ENCODE data around the gene KRT79.

The KRT79 gene

DNA sequence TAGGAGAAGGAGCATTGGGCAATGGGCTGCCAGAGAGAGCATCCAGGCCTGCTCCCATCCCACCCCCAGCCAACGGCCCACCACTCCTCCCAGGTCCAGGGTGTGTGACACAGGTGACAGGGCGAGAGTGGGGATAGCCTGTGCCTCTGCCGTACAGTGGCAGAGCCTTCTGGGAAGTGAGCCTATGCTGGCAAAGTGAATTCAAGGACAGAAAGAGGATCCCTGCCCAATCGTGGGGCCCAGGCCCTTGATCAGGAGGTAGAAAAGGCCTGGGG lies 553 bp upstream of the KRT79 start:
- Mint-ChIP-seq H3K4me3 (no peak overlapping the region), H3K27ac (no peak overlapping the region), H3K9me3 (no peaks in the 10 kb centered on the region)

DNA sequence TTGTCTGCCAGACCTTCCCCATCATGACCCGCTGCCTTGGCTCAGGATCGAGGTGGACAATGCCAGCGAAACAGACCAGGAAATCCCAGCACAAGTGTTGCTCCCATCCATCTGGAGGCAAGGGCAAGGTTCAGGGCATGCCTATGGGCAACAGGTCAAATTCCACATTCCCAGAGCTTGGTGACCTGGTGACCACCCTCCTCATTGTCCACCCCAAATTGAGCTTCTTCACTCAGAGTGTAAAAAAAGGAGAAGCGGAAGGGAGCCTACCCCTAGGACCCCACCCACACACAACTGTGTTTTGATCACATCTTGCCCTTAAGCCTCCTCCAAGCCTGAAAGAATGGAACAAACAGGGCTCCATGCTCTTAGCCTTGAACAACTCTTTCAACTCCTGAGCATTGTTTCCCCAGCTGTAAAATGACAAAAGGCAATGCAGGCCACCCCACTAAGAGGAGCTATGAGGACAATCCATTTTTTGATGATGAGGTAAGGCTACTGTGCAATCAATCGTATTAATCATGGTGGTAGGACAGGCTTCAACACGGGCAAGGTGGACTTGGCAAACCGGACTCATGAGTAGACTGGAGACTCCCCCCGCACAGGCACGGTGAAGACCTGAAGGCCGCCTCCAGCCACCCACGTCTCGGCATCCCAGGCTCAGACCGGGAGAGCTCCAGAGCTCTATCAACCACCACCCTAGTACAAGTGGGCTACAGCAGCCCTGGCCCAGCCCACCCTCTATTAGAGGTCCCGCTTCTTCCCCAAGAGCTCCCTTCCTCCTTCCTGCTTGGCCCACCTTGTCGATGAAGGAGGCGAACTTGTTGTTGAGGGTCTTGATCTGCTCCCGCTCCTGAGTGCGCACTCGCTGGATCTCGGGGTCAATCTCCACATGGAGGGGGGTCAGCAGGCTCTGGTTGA lies 866 bp downstream of the KRT79 start:
- H3K27ac Mint-ChIP-seq: no peak overlapping the region
- H3K4me1 Mint-ChIP-seq: no peaks in the 10 kb centered on the region
- TF ChIP-seq, protein P1, sequence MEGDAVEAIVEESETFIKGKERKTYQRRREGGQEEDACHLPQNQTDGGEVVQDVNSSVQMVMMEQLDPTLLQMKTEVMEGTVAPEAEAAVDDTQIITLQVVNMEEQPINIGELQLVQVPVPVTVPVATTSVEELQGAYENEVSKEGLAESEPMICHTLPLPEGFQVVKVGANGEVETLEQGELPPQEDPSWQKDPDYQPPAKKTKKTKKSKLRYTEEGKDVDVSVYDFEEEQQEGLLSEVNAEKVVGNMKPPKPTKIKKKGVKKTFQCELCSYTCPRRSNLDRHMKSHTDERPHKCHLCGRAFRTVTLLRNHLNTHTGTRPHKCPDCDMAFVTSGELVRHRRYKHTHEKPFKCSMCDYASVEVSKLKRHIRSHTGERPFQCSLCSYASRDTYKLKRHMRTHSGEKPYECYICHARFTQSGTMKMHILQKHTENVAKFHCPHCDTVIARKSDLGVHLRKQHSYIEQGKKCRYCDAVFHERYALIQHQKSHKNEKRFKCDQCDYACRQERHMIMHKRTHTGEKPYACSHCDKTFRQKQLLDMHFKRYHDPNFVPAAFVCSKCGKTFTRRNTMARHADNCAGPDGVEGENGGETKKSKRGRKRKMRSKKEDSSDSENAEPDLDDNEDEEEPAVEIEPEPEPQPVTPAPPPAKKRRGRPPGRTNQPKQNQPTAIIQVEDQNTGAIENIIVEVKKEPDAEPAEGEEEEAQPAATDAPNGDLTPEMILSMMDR (IDR thresholded peaks at IDR 0.05; ENCODE audit: unreplicated experiment in 3 of 3): no peak
- H3K9me3 Mint-ChIP-seq: no peaks in the 10 kb centered on the region
- H3K27me3 Mint-ChIP-seq (ENCODE audit: low read depth): peaks cover 17% of the 10 kb centered on the region
- no peak overlapping the region for H3K4me3 Mint-ChIP-seq
- no peaks in the 10 kb centered on the region for H3K36me3 Mint-ChIP-seq (ENCODE audit: low read depth)

More for the DNA sequence above, 553 bp upstream of the KRT79 start:
- Mint-ChIP-seq H3K4me1 (no peaks in the 10 kb centered on the region), H3K36me3 (ENCODE audit: low read depth) (no peaks in the 10 kb centered on the region), H3K27me3 (ENCODE audit: low read depth) (peaks cover 20% of the 10 kb centered on the region)
- TF ChIP-seq, protein P1 (IDR thresholded peaks at IDR 0.05; ENCODE audit: unreplicated experiment in 3 of 3): no peak

DNA sequence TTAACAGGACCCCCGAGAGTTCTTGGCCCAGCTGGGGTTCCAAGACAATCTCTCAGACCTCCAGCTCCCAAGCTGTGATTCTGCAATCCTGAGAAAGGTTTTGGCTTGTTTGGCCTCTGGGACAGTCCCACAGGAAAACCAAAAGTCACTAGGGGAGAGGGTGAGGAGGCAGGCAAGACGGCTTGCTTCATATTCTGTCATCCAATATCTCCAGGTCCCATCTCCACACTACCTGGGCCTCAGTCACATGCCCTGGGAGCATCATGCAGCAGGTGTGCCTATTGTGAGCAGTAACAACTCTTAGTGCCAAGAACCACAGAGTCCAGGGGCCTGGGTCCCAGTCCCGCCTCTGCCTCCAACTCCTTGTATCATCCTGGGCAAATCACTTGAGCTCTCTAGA lies 1.7 kb downstream of the KRT79 start:
- Mint-ChIP-seq H3K4me1 (no peaks in the 10 kb centered on the region), H3K36me3 (ENCODE audit: low read depth) (no peaks in the 10 kb centered on the region), H3K4me3 (no peak overlapping the region), H3K27me3 (ENCODE audit: low read depth) (peaks cover 12% of the 10 kb centered on the region), H3K9me3 (no peaks in the 10 kb centered on the region), H3K27ac (no peak overlapping the region)
- TF ChIP-seq, protein P1 (IDR thresholded peaks at IDR 0.05; ENCODE audit: unreplicated experiment in 3 of 3): no peak

DNA sequence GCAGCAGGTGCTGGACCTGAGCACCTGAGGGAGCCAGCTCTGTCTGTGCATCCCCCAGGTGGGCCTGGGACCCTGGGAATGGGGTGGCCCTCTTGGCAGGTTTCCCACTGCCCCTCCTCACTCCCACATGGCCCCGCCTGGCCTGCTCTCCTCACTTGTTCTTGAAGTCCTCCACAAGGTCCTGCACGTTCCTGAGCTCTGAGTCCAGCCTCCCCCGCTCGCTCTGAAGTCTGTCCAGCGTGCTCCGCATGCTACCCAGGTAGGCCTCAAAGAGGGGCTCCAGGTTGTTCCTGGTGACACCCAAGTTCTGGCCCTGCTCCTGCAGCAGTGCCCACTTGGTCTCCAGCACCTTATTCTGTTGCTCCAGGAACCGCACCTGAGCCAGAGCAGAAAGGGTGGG lies 2.9 kb downstream of the KRT79 start:
- TF ChIP-seq, protein P1 (IDR thresholded peaks at IDR 0.05; ENCODE audit: unreplicated experiment in 3 of 3): no peak
- no peaks in the 10 kb centered on the region for H3K4me1 Mint-ChIP-seq
- H3K4me3 Mint-ChIP-seq: no peak overlapping the region
- peaks cover 5% of the 10 kb centered on the region for H3K27me3 Mint-ChIP-seq (ENCODE audit: low read depth)
- no peak overlapping the region for H3K27ac Mint-ChIP-seq
- H3K36me3 Mint-ChIP-seq (ENCODE audit: low read depth): no peaks in the 10 kb centered on the region
- H3K9me3 Mint-ChIP-seq: no peaks in the 10 kb centered on the region

DNA sequence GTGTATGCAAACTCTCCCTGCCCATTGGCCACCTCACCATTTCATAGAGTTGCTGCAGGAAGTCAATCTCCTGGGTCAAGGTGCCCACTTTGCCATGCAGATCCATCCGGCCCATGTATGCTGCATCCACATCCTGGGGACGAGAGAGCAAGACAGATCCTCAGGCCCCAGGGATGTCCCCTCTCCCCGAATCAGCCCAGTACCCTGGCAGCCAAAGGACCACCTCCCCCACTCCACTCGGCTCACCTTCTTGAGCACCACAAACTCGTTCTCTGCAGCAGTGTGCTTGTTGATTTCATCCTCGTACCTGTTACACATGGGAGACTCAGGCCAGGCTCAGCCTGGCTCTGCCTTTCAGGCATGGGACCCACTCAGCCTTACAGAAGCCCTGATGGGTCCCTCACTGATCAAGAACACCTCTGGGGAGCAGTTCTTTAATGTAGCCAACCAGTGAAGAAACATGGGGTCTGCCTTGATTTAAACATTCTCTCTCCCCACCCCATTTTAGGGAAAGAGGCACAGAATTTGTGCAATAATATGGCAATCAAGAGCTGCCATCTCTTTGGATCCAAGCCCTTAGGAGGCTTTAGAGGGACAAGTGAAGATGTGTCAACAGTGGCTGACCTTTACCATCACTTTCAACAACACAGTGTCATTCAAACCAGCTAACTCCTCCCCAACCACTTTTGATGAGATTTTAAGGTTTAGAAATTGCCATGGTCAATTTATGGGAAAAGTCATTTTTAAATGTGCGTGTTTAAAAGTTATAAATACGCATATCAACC lies 3.9 kb downstream of the KRT79 start:
- H3K27me3 Mint-ChIP-seq (ENCODE audit: low read depth): peaks cover 4% of the 10 kb centered on the region
- no peaks in the 10 kb centered on the region for H3K9me3 Mint-ChIP-seq
- TF ChIP-seq, protein P1 (IDR thresholded peaks at IDR 0.05; ENCODE audit: unreplicated experiment in 3 of 3): no peak
- no peak overlapping the region for H3K27ac Mint-ChIP-seq
- H3K4me1 Mint-ChIP-seq: no peaks in the 10 kb centered on the region
- no peak overlapping the region for H3K4me3 Mint-ChIP-seq
- no peaks in the 10 kb centered on the region for H3K36me3 Mint-ChIP-seq (ENCODE audit: low read depth)

Data from nephron (organoid).